Renal cortex interstitium (tissue), 11 donors: ENCODE data around the gene RTP5. TPM values are rescaled to one million over a fixed set of nuclear protein-coding genes. Genes with fewer than 3 reads are reported as not detected.
"Not testable (repeated sequence)": the region's sequence is repeated elsewhere in the genome, so short reads cannot be mapped to it uniquely, and the experiment has no call there.

ENCODE experiments used
- DNase-seq, 11 donors: peaks; one replicate each; pipeline ENCODE4 v3.0.0-alpha.2; 2013; ENCODE audit warnings: low read depth in 9 of 11, low spot score in 4 of 11; ENCODE audit errors: extremely low read depth in 1 of 11
- polyA plus RNA-seq, 3 donors: library from polyadenylated mRNA; unstranded; fragments of 120-200 nt; gene quantifications; one replicate each; pipeline ENCODE4 v1.2.1, GENCODE V29; 2013; ENCODE audit not compliant: insufficient read length in 3 of 3

The RTP5 gene
- polyA plus RNA-seq, 3 donors = 0.06 TPM; not detected in 2

DNA sequence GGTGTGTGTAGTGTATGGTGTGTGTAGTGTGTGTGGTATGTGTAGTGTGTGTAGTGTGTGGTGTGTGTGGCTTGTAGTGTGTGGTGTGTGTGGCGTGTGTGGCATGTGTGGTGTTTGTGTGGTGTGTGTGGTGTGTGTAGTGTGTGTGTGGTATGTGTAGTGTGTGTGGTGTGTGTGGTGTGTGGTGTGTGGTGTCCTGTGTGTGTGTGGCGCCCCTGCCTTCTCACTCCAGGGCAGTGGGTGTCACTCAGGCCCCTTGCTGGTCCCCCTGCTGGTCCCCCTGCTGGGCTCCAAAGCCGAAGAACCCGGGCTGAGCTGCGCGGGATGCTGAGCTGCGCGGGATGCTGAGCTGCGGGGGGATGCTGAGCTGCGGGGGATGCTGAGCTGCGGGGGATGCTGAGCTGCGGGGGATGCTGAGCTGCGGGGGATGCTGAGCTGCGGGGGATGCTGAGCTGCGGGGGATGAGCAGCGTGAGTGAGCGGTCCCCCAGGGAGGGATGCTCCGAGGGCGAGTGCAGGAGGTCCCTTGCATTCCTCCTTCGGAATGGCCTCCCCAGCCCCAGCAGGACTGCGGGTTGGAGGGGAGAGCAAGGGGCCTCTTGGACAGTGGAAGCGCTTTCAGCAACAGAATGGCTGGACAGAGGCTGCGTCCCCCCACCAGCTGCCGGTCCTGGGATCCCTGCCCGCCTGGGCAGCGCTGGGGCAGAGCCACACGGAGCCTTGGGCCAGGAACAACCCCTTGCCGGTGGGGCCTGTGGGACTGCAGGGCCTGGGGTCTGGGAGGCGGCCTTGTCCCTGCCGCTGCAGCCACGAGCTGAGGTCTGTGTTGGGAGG is 3.4 kb upstream of the RTP5 start:
- peak in 1 of 11 donors; percentile 52 for DNase-seq

- DNase-seq = no peak
Measured at GRCh38 chr2:241866790-241867645, 2.5 kb upstream of the RTP5 start.

DNA sequence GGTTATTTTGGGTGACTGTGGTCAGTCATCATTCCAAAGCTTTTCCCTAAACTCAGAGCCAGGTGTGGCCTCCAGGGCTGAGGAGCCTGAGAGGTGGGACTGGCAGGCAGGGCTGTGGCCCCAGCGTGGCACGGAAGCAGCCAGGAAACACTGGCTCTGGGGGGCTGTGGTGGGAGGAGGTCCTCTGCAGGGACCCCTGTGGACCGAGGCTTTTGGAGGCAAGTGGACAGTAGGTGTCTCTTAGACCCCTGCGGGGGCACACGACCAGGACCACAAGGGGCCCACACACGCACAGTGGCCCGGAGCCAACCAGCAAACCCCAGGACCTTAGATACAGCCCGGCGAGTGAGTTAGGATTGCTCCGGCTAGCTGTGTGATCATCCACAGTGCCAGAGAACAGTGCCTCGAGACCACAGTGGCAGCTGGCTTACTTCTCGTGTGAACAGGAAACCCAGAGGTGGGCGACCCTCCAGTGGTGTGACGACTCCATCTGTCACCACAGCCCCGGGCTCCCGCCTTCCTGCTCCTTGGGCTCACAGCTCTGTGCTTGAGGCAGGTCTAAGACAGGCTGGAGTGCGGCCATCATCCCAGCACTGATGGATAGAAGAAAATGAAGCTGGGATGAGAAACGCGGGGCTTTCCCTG is 1.6 kb upstream of the RTP5 start:
- DNase-seq = no peak

DNA sequence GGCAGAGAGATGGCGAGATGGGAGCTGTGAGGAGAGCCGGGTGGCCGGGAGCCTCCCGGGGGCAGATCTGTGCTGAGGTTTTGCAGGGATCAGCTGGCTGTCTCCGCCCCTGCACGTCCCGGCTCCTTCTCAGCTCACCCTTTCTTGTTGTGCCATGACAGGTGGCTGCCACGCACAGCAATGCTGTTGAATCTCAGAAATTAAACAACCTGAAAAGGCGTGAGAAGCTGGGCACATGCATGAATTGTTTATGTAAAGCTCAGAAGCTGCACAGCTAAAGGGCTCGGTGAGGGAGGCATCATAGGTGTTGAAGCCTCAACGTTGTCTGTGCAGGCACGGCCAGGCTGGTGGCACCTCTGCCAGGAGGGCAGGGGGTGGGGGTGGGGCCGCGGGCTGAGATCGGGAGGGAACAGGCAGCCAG is 858 bp upstream of the RTP5 start:
- DNase-seq = no peak

DNA sequence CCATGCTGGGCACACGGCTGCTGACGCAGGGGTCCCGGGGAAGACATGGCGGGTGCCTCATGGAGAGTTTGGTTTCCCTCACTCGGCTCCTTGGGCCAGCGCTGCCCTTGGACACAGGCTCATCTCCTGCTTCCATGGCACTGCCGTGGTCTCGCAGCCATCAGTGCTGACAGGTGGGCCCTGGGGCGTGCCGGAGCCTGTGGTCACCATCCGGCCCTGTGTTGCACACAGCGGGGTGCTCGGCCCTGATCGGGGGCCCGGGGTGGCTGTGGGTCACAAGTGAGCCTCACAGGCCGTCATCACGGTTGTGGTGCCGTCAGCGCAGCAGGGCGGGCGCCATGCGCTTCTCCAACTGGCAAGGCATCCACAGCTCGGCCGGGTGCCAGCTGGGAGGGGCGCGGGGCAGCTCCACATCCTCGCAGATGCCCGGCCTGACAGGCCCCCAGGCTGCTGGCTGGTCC is 582 bp downstream of the RTP5 start:
- no peak for DNase-seq

GRCh38 chr2:241870611-241871537 is 1.3 kb downstream of the RTP5 start:
- DNase-seq = no peak

- no peak for DNase-seq
Measured at GRCh38 chr2:241871538-241872312, 2.2 kb downstream of the RTP5 start.

DNA sequence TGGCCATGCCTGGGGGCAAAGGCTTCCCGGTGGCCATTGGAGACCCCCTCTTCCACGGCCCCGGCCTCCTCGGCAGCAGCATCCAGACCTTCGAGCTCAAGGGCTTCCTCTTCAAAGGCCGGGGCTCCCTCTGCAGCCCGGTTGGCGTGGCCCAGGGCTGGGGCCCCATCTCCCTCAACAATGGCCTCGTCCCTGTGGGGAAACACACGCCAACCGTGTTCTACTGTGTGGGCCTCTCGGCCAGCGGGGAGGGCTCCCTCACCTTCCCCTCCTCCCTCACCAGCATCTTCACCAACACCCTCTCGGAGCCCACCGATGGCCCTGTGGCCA is 2.7 kb downstream of the RTP5 start:
- DNase-seq = no peak

DNA sequence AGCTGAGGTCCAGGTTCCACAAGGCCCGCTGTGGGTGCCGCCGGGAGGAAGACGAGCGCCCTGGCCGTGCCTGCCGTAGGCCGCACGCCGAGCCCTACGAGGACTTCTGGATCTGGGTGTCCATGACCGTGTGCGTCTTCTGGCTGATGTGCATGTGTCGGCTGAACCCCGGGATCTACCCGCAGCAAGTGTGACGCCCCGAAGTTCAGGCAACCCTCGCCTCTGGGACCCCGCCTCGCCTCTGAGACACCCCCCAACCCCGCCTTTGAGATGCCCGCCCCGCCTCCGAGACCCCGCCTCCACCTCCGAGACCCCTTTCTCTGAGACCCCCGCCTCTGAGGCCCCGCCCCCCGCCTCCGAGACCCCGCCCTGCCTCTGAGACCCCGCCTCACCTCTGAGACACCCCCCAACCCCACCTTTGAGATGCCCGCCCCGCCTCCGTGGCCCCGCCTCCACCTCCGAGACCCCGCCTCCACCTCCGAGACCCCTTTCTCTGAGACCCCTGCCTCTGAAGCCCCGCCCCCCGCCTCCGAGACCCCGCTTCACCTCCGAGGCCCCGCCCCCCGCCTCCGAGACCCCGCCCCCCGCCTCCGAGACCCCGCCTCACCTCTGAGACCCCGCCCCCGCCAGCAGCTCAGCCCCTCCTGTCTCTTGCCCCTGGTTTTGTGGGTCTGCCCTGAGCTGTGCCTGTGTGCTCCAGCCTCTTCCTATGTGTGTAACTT is 3.7 kb downstream of the RTP5 start:
- no peak for DNase-seq

DNA sequence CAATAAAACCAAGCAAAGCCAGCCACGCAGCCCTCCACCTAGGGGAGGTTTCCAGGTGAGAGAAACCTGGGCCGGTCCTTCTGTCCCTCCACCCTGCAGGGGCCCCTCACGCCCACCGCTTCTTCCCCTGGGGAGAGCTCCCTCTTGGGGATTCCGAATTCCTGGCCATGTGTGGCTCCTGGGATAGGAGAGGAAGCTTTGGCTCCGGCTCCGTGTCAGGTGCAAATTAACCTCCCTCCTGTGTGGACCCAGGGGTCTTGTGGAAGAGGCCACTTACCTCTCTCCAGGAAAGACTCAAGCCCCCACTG is 4.2 kb downstream of the RTP5 start:
- DNase-seq = no peak

DNA sequence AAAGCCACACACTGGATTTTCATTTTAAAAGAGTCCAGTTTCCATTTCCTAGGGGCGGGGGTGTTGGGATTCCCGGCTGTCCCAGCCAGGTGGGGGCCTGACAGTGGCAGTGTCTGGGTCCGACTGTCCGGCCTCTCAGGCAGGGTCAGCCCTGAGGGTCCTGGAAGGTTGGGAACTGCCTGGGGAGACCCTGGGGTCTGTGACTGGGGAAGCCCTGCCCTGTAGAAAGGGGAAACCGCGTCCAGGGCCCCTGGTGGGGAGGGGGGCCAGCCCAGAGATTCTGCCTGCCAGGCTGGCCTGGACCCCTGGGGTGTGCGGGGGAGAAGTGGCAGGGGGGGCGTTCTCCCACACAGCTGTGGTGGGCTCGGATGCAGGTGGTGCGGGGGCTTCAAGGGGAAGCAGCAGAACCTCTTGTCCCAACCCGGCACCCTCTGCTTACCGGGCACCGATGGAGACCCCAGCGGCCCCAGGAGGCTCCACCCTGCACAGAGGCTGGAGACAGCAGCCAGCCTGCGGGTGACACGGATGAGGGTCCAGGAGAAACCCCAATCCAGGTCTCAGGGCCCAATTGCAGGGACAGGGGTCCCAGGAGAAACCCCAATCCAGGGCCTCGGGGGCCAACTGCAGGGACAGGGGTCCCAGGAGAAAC is 4.9 kb downstream of the RTP5 start:
- DNase-seq = no peak

DNA sequence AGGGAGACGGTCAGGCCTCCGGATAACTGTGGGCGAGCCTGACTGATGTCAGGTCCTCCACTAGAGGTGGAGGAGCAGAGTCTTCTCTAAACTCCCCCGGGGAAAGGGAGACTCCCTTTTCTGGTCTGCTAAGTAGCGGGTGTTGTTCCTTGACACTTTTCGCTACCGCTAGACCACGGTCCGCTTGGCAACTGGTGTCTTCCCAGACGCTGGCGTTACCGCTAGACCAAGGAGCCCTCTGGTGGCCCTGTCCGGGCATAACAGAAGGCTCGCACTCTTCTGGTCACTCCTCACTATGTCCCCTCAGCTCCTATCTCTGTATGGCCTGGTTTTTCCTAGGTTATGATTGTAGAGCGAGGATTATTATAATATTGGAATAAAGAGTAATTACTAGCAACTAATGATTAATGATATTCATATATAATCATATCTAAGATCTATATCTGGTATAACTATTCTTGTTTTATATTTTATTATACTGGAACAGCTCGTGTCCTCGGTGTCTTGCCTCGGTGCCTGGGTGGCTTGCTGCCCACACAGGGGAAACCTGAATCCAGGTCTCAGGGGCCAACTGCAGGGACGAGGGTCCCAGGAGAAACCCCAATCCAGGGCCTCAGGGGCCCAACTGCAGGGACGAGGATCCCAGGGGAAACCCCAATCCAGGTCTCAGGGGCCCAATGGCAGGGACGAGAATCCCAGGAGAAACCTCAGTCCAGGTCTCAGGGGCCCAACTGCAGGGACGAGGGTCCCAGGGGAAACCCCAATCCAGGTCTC is 6.4 kb downstream of the RTP5 start:
- not testable (repeated sequence) for DNase-seq

DNA sequence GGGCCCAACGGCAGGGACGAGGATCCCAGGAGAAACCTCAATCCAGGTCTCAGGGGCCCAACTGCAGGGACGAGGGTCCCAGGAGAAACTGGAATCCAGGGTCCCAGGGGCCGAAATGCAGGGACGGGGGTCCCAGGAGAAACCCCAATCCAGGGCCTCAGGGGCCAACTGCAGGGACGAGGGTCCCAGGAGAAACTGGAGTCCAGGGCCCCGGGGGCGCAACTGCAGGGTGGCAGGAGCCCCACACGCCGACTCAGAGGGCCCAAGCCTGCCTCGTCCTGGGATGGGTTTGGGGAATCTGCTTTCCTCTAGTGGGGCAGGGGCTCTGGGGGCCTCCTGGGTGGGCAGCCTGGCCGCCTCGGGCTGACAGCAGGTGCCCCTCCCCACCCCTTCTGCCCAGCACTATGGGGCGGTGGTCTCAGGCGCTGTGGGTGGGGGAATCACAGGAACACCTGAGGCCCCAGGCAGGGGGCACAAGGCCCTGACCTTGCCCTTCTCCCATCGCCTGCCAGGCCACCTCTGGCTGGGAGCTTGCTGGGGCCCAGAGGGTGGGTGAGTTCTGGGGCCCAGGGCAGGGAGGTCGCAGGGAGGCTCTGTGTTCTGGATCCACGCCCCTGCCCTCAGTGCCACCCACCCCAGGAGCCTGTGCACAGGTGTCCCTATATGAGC is 7.1 kb downstream of the RTP5 start:
- DNase-seq = no peak

DNA sequence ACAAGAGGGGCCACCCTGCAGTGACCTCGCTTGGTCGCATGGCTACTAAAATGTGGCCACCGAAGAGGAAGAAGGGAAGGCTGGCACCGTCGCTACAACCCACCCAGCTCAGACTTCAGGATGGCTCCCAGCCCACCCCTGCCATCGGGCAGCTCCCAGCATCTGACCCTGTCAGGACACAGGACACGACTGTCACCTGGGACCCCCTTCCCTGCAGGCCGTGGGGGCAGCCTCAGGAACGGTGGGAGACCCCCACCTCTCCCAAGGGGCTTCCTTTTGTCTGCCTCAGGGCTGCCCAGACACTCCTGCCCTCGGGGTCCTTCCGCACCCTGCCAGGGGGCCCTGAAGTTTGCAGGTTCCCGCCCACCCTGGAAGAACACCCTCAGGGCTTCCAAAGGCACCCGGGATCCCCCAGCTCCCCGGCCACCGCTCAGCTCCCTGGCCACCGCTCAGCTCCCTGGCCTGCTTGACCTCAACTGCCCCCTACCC is 7.7 kb downstream of the RTP5 start:
- DNase-seq = no peak
